KOPT-K1 (cell line): ENCODE data around the gene PLXDC2.

Experiments
- H3K27ac ChIP-seq: fragments of 200-600 bp; sonication (generic); 2 replicates; pipeline ENCODE4 v1.5.1; 2016; ENCODE audit warnings: antibody characterized with exemption, mild to moderate bottlenecking, low read depth, low read length; ENCODE audit not compliant: poor library complexity, severe bottlenecking
- H3K36me3 ChIP-seq: fragments of 200-600 bp; sonication (generic); 2 replicates; pipeline ENCODE4 v1.5.1; 2017; ENCODE audit warnings: antibody characterized with exemption, mild to moderate bottlenecking, low read length, moderate library complexity; ENCODE audit not compliant: insufficient read depth
- H3K9me3 ChIP-seq: fragments of 200-600 bp; sonication (generic); 2 replicates; pipeline ENCODE4 v1.5.1; 2017; ENCODE audit warnings: antibody characterized with exemption, low read length, mild to moderate bottlenecking; ENCODE audit not compliant: insufficient read depth, poor library complexity, severe bottlenecking

Gene PLXDC2

DNA sequence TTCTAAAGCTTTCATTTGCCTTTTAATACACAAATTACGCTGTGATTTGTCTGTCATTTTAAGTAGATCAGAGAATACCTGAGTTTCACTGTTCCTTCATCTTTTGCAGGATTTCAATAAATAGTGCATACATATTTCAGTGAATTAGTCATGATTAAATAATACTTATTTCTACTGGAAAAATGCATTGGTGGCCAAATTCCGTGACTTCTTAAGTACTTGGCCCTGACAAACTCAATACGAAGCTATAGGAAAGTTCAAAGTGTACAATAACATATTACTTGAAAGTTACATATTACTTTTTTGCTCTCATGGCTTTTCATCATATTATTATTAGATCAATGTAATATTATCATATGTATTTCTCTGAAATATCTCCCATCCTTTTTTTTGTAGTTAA, 16.1 kb upstream of the PLXDC2 start:
- Histone ChIP-seq H3K9me3 (no peaks in the 10 kb centered on the region), H3K36me3 (no peaks in the 10 kb centered on the region), H3K27ac (no peak overlapping the region)

GRCh38 chr10:19801369-19801768, 14.9 kb upstream of the PLXDC2 start:
- Histone ChIP-seq H3K9me3 (no peaks in the 10 kb centered on the region), H3K36me3 (no peaks in the 10 kb centered on the region), H3K27ac (no peak overlapping the region)

- no peaks in the 10 kb centered on the region for H3K36me3 ChIP-seq
- H3K9me3 ChIP-seq = no peaks in the 10 kb centered on the region
- H3K27ac ChIP-seq = no peak overlapping the region
These were observed 12.6 kb upstream of the PLXDC2 start for GRCh38 chr10:19803676-19804075.

DNA sequence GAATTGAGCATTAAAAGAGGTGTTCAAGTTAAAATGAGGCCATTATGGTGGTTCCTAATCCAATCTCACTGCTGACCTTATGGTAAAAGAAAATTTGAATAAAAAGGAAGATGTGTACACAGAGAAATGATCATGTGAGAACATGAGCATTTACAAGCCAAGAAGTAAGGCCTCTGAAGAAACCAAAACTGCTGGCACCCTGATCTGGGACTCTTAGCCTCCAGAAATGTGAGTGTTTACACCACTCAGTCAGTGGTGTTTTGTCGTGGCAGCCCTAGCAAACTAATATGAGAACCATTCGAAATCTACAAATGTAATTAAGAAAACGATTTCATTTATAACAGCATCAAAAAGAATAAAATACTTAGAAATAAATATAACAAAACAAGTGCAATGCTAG, 6.8 kb upstream of the PLXDC2 start:
- Histone ChIP-seq H3K36me3 (no peaks in the 10 kb centered on the region), H3K27ac (no peak overlapping the region)

GRCh38 chr10:19811540-19811939, 4.7 kb upstream of the PLXDC2 start:
- H3K27ac ChIP-seq = no peak overlapping the region
- no peaks in the 10 kb centered on the region for H3K36me3 ChIP-seq
- peaks cover 7% of the 10 kb centered on the region for H3K9me3 ChIP-seq

More for the DNA sequence above, 6.8 kb upstream of the PLXDC2 start:
- H3K9me3 ChIP-seq = no peaks in the 10 kb centered on the region

- no peak overlapping the region for H3K27ac ChIP-seq
- peaks cover 10% of the 10 kb centered on the region for H3K9me3 ChIP-seq
- H3K36me3 ChIP-seq = no peaks in the 10 kb centered on the region
These were observed 3.3 kb upstream of the PLXDC2 start for GRCh38 chr10:19812976-19813375.

DNA sequence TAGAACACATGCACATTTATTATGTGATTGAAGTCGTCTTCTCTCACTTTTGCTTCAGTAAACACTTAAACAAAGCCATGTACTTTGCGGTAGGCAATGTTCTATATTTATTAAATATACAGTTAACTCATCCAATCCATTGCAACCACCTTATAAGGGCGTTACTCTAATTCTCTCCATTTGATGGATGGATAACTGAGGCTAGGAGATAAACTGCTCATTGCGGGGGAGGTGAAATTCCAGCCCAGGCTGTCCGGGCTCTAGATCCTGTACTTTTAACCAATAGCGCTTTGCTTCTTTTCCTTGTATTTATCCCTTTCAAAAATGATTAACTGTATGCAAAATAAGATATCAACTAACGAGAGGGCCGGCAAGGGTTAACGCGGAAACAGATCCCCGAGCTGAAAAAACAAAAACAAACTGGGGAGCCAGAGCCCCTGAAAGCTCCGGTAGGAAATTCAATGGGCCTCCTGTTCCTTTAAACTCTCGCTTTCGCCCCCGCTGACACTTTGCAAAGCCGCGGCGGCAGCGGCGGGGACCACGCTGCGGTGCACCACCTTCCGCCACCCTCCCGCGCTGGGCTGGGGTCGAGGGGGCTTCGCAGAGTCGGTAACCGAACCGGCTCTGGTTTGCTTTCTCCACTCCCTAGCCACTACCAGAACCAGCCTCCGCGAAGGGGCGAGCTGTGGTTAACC, 1.0 kb upstream of the PLXDC2 start:
- Histone ChIP-seq H3K27ac (no peak overlapping the region), H3K9me3 (peaks cover 10% of the 10 kb centered on the region), H3K36me3 (no peaks in the 10 kb centered on the region)

DNA sequence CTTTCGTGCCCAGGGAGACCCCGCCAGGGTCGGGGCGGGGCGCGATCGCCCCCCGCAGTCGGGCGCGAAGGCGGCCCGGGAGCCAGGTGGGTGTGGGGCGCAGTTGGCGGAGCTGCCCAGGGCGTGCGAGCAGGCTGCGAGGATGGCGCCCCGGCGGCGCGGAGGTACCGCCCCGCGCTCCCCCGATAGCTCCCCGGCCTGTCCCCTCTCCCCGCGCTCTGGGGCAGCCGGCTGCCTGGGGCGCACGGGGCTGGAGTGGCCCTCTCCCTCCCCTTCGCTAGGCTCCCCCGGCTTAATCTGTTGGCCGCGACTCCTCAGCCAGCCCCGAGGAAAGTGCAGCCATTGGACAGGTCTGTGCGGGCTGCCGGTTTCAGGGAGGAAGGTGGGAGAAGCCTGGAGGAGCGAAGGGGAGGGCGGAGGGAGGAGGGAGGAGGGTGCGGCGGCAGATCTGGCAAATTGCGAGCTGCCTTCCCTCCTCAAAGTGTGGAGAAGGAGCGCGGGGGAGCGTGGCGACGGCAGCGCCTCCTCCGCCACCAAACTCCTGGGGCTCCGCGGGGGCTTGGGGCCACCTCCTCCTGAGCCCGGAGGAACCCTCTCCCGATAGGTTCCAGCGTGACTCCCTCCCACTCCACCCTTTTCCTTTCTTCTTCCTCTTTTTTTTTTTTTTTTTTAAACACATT, 361 bp upstream of the PLXDC2 start:
- Histone ChIP-seq H3K27ac (no peak overlapping the region), H3K9me3 (peaks cover 10% of the 10 kb centered on the region), H3K36me3 (no peaks in the 10 kb centered on the region)

DNA sequence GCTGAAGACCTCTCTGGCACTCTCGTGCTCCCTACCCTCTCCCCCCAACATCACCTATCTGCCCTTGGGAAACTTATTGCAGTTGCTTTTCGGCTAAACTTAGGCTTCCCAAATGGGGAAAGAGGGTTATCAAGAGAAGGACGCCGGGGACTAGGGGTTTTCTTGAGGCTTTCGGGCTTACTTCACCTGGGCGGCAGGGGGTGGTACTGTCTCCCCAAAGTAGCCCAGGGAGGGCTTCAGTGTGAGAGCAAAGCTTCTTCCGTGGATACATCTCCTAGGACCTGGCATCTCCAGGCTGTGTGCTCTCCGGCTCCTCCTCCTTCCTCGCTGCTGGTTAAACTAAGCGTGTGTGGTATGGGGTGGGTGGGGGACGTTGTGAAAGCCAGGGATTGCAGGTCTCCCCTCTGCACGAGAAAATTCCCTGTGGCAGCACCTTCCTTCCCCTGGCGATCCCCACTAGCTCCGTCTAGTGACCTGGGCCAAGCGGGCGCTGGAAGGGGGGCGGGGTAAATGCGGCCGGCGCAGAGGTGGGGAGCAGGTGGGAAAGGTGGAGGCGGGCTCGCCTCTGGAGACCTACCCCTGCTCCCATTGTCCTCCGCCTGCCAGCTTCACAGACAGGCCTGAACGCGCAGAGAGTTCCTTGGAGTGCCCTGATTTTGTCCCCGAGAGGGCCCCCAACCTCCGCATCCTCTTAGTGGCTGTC, 1.1 kb downstream of the PLXDC2 start:
- H3K9me3 ChIP-seq = peaks cover 10% of the 10 kb centered on the region
- H3K36me3 ChIP-seq = no peaks in the 10 kb centered on the region
- H3K27ac ChIP-seq = no peak overlapping the region

- H3K9me3 ChIP-seq = peaks cover 10% of the 10 kb centered on the region
- H3K36me3 ChIP-seq = no peaks in the 10 kb centered on the region
- no peak overlapping the region for H3K27ac ChIP-seq
These were observed 2.6 kb downstream of the PLXDC2 start for GRCh38 chr10:19818876-19819275.

DNA sequence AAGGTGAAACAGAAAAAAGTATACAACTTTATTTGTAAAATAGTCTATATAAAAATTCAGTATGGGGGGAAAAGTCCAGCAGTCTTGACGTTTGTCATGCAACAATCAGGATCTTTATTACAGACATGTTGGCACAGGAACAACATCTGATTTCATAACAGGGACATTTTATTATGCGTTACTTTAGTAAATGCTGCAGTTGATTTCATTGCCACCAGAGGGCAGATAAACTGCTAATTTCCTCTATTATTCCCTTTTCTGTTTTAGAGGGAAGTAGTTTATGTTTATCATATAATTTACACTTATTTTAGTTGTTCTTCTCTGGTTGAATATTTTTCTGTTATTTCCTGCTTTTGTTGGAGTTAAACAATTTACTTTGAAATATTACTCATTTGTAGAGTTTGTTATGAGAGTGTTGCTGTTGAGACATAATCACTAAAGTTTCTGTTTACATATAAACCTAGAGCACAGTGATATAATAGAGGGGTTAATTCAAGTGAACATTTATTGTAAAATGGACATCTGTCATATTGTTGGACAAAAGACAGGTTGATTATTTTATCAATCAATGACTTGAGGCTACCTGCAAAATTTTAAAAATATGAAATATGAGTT, 3.3 kb downstream of the PLXDC2 start:
- Histone ChIP-seq H3K36me3 (no peaks in the 10 kb centered on the region), H3K9me3 (peaks cover 10% of the 10 kb centered on the region), H3K27ac (no peak overlapping the region)

GRCh38 chr10:19824381-19825342, 8.4 kb downstream of the PLXDC2 start:
- Histone ChIP-seq H3K9me3 (no peaks in the 10 kb centered on the region), H3K27ac (no peak overlapping the region), H3K36me3 (no peaks in the 10 kb centered on the region)

DNA sequence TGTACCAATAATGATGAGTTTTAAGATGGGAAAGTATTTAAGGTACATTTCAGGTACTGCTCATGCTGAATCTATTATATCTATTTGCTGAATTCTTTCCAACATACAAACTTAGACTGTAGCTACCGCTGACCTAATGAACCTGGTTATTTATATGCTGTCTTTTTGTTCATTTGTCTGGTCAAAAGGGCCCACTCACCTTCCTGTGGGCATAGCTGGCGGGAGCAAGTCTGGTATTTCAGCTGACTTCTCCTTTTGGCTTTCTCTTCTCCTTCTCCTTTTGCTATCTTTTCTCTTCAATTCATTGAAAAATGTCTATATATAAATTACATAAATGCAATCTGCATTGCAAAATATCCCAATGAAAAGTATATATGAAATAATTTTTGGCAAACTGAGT, 9.5 kb downstream of the PLXDC2 start:
- H3K36me3 ChIP-seq = no peaks in the 10 kb centered on the region
- H3K9me3 ChIP-seq = no peaks in the 10 kb centered on the region
- H3K27ac ChIP-seq = no peak overlapping the region

- H3K27ac ChIP-seq = no peak overlapping the region
- H3K36me3 ChIP-seq = no peaks in the 10 kb centered on the region
- H3K9me3 ChIP-seq = no peaks in the 10 kb centered on the region
These were observed 10.5 kb downstream of the PLXDC2 start for GRCh38 chr10:19826712-19827111.
